HG03175 (cell line): ENCODE data around the gene MFAP2.

Experiments used
- ATAC-seq: cut with Tn5 transposase; IDR thresholded peaks from one replicate; pipeline ENCODE4 v1.9.1; 2021; ENCODE audit warnings: mild to moderate bottlenecking, moderate library complexity; ENCODE audit not compliant: unreplicated experiment

Gene MFAP2, protein sequence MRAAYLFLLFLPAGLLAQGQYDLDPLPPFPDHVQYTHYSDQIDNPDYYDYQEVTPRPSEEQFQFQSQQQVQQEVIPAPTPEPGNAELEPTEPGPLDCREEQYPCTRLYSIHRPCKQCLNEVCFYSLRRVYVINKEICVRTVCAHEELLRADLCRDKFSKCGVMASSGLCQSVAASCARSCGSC

DNA sequence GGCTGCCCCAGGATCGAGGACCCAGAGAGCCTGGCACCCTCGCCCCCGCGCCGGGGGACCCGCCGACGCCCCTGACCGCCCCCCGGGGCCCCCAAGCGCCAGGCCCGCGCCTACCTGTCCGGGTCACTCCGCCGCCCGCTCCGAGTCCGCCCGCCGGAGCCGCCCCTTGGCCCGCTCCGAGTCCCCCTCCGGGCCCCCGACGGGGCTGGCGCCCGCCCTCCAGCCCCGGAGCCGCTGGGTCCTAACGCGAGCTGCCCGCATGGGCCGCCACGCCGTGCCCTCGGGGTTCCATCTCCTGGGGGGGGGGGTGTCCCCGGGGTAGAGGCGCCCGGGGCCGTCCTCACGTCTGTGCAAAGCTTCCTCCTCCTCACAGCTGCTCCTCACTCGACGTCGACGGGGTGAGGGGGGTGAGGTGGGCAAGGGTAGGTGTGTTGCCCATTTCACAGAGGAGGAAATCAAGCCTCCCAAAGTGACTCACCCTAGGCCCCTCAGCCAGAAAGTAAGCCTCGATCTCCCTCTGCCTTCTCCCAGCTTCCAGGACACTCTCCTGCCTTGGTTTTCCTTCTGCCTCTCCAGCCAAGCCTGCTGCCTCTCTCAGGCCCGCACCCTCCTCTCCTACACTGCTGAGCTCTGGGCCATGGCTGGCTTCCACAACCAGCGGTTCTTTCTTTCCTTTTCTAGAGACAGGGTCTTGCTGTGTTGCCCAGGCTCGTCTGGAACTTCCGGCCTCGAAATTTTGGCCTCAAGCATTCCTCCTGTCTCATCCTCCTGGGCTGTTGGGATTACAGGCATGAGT, at the start of gene MFAP2:
Gene MFAP2, minus strand, starts transcription at position 148 of the 796 bp plus-strand sequence. CDS start 2,347 bp downstream, outside the sequence.
- ATAC-seq = no peak

DNA sequence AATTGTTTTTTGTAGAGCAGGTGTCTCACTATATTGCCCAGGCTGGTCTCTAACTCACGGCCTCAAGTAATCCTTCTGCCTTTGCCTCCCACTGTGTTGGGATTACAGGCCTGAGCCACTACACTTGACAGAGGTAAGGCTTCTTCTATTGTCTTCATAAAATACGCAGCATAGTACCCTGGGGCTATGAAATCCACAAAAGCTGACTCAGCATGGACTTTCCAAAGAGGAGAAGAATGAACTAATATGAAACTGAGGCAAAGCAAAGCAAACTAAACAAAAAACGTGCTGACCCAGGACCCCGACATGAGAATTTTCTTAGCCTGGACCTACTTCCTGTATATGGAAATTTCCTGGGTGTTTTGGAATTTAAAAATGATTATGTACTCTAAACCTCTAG, 49.8 kb upstream of the MFAP2 start:
- ATAC-seq = no peak

DNA sequence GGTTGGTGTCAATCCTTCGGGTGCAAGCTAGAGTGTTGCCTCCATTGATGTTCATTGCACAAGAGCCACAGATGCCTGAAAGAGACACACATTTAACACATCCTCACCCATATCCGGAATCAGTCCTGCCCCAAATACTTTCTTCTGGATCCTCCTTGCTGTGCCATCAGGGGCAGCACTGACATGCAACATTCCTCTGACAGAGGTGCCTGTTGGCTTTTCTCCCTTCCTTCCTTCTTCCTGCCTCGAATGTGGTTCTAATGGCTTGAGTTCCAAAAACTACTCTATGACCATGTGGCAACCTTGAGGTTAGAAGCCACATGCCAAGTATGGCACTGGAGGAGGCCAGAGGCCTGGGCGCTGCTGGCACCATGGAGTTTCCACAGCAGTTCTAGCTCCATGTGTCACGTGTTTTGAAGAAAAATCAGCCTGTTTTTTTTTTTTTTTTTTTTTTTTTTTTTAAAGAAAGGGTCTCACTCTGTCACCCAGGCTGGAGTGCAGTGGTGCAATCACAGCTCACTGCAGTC, 48.3 kb upstream of the MFAP2 start:
- ATAC-seq = no peak

DNA sequence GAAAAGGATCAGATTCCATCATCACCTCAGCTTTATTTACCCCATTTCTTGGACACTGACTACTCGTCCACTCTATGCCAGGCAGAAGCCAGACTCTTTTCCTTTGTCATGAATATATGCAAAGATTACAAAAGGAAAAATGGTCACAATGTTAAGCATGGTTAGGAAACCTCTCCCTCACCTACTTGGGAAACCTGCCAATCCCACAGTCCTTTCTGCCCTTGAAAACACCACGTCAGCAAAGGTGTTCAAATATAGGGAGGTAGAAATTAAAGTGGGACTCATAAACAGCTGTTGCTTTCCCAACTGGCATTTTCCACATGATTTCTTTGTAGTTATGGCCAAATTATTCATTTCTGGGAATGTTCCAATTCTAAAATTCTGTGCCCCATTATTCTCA, 47.5 kb upstream of the MFAP2 start:
- no peak for ATAC-seq

DNA sequence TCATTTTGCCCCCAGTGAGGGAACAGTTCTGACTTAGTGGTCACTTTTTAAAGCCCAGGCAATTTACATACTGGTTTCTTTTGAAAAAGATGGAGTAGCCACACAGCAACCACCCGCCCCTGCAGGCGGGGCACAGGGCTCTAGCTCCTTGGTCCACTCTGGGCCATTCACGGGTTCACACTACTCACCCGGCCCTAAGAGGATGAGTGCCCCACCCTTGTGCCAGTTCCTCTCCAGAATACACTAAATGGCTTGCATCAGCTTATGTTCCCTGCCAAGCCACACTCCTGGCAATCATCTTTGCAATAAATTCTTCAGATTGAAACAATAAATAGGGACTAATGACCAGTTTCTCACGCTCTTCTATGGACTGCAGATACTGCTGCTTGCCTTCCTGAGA, 47.0 kb upstream of the MFAP2 start:
- ATAC-seq = no peak

DNA sequence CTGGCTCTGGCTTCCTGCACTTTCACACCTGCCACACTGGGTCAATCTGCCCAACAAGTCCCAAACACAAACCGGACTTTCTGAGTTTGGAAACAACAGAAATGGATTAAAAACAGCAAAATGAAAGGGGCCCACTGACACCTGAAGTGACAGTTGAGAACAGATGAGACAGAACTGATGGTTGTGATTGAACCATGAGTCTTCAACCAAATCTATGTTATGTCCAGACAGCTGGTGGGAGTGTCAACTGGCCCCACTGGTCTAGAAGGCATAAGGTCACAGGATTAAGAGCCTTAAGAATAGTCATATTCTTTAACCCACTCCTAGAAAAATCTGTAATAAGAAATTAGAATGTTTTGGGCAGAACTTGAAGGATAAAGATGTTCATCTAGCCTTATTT, 44.3 kb upstream of the MFAP2 start:
- ATAC-seq = no peak

DNA sequence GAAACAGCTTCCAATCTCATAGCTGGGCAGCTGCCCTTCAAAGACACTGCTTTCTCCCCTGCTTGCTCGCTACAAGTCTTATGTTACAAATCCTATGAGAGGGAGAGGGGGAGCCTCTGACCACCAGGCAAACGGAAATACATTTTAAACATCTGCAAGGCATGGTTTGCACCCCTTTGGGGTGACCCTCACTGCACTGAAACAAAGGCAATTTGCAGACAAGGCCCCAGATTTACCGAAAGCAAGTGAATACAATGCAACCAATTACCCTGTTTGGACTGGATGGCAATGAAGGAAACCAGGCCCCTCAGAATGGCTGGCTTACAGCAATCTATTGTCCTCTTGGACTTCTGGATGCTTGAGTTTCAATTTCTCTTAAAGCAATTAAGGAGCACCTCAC, 43.2 kb upstream of the MFAP2 start:
- no peak for ATAC-seq

DNA sequence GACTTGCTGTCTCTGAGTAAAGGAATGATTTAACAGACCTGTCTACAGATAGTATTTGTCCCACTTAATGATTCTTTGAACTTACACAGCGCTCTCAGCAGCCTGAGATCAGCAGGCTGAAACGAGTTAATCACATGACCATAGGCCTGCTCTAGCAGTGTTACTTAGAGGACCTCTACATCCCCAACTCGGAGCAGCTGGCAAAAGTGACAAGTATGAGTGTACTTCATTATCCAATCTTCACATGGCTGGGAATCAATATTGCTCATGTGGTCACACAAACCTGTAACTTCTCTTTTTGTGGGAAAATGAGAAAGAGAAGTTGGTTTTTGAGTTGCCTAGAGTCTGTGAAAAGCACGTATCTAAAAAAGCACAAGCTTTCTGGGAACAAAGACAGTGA, 42.7 kb upstream of the MFAP2 start:
- no peak for ATAC-seq

DNA sequence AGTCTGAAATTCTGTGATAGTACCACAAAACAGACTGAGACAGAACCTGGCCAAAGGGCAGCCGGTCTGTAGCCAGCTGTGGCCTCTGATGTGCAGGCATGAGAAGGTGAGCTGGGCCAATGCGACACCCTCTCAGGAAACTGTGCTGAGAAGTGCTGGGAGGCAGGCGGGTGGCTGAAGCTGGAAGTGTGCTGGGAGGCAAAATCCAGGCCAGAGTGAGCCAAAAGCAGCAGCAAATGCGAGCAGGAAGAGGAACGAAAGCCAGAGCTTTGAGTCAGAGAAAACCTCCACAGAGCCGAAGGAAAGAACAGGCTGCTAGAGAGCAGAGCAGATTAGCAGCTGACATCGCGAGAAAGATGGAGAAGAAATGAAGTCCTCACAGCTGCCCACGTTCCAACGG, 41.5 kb upstream of the MFAP2 start:
- ATAC-seq = no peak

DNA sequence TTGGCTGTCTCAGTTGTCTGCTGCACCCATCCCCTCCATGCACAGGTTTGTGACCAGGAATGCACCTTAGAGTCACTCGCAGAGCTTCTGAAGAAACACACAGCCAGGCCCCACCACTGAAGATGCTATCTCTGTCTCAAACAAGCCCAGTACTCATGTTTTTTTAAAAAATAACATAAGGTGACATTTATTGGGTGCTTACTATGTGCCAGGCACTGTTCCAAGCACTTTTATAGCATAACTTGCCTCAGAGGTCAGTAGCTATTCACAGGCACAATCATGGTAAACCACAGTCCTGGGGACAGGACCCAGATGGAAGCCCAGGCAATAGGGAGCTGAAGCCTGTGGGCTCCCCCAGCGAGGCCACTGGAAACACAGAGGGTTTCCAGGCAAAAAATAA, 40.1 kb upstream of the MFAP2 start:
- ATAC-seq = no peak

DNA sequence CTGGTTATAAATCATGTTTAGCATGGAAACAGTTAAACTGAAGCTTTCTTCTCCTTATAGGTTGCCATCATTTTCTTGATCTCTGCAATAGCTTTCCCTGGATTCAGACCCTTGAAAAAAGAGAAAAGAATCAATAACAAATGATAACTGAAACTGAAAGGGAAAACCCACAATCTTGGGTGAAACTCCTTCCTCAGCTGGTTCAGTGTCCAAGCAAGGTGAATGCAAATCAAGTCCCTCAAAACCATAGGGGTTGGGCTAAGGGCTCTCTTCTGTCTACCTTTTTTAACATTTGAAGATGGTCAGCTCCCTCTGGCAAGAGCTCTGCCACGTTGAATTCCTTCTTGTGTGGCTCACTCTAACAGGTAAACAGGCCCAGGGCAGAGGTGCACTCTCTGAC, 38.4 kb upstream of the MFAP2 start:
- ATAC-seq = no peak

DNA sequence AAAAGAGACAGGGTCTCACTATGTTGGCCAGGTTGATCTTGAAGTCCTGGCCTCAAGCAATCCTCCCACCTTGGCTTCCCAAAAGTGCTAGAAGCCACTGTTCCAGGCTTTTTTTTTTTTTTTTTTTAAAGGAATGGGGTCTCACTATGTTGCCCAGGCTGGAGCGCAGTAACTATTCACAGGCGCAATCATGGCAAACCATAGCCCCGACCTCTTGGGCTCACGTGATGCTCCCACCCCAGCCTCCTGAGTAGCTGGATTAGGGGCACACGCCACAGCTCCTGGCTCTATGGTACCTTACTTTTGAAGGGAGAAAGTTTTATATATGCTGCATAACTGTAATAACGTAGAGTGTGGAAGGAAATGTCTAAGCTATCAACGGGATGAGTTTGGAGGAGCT, 37.0 kb upstream of the MFAP2 start:
- ATAC-seq = no peak

DNA sequence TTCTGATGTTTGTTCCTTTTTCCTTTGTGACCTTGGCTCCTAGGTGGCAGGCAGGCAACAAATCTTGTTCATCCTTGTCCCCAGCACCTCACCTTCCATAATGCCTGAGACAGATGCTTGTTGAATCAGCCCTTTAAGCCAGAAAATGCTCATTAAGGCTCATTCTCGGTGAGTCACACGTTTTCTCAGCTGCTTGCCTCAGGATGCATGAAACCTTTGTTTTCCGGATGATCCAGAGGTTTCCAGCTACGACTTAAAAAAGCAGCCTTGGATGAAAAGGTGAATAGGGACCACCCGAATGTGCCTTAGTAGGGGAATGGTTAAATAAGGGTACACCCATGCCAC, 35.9 kb upstream of the MFAP2 start:
- no peak for ATAC-seq

DNA sequence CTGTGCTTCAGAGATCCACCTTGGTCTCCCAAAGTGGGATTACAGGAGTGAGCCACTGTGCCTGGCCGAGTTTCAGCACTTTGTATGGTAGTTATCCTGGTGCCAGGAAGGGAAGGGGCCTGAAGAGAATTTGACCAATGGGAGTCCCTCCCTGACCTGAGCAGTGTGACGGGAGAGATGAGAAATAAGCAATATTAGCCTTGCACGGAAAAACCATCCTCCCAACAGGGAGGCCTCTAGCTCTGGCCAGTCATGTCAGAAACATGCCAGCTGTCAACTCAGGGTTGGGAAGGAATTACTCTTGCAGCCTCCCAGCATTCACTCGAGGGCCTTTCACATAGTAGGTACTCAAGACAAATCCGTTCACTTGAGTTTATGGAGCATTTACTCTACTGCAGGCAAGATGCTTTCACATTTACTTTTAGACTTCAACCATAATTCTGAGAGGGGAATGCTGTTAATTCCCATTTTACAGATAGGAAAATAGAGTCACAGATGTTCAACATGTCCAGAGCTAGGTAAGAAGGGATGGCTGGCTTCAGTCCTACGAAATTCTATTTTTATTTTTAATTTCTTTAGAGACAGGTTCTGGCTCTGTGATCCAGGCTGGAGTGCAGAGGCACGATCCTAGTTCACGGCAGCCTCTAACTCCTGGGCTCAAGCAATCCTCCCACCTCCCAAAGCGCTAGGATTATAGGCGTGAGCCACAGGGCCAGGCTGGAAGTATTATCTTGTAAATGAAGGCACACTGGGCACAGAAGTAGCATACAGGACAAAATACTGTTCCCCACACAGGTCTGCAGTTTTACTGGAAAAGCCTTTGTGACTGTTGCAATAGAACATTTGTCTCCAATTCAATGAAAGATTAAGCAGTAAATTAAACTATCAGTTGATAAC, 34.5 kb upstream of the MFAP2 start:
- no peak for ATAC-seq

DNA sequence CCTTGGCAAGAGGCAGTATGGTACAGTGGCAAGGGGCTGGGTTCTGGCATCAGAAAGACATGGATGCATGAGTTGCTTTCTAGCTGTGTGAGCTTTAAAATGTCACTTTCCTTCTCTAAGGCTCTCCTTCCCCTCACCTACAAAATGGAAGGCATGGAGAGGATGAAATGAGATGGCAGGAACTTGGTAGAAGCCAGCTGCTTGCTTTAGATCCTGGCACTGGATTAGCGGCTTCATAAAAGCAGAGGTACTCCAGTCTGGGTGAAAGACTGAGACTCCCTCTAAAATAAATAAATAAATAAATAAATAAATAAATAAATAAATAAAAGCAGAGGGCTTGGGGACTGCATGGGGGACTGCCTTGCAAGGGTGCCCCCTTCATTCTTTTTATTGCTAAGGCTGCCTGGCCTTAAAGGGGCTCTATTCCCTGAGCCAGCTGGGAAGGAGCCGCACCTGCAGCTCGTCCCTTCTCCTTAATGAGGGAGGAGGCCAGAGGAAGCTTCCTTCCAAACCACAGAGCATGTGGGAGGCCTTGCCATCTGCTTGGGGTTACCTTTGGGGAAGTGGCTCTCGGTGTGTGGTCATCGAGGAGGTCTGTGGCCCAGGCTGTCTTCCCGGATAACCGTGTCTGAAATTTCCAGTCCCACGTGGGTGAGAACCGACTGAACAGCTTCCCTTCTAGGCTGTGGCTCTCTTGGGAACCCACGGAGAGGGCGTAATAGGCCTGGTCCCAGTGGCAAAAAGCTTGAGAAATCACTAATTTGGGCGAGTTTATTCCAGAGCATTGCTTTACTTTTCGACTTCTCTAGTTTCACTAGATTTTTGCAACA, 33.3 kb upstream of the MFAP2 start:
- ATAC-seq = no peak

DNA sequence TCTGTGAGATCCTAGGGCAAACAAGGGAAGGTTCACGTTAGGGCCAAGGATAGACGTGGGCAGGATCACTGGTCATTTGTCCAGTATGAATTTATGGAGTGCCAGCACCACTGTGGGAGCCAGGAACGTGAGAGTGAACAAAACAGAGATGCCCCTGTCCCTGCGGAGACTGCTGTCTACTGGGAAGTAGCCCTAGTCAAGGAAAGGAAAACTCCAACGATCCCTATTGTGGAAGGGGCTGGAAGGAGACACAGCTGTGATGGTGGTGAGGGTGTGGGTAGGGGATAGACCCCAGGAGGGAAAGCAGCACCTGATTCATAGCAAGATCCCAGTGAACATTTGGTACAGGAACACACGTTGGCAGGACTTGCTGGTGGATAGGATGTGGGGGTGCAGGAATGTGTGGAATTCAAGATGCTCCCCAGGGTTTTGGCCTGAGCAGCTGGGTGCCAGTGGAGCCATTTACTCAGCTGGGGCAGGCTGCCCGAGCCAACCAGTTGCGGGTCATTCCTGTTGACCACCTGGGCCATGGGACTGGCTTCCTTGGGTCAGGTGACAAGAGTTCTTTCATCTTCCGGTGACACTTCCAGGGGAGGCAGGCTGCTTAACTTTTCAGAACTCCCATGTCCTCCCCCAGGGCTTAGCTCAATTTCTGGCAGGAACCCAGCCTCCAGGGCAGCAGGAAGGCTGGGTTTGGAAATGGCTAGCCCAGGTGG, 32.5 kb upstream of the MFAP2 start:
- ATAC-seq = no peak

DNA sequence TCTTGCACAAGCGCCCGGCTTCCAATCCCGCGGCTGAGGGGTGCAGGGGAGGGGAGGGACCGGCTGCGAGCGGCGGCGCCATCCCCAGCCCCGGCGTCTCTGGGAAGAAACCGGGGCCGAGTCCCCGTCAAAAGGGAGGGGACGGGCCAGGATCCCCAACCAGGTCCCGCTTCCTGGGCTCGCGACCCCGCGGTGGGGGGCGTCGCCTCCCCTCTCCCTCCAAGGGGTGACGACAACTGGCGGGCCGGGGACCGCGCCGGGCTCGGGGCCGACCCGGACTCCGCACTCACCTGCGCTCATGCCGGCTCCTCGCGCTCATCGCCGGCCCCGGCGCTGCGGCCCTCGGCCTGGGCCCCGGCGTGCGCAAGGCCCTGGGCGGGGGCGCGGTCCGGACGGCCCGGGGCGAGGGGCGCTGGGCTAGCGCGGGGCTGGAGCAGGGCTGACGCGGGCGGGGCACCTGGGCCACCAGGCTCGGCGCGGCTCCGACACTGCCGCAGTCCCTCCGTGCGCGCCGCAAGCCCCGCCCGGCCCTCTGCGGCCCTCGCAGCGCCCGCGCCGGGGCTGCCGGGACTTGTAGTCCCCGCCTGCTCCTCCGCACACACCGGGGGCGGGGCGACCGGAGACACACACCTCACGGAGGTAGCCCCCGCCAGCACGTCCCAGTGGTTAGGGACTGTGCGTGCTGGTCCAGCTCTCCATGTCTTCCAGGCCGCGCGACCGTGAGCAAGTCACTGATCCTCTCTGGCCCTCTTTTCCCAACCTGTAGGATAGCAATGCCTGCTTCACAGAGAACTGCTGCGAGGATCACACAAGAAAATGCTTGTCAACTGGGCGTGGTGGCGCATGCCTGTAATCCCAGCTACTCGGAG, 31.3 kb upstream of the MFAP2 start, which contains the start of gene ATP13A2:
Gene ATP13A2, minus strand, starts transcription at position 490 of the 869 bp plus-strand sequence. Its CDS starts 190 bp downstream, at position 300.
- peak; percentile 90 for ATAC-seq

DNA sequence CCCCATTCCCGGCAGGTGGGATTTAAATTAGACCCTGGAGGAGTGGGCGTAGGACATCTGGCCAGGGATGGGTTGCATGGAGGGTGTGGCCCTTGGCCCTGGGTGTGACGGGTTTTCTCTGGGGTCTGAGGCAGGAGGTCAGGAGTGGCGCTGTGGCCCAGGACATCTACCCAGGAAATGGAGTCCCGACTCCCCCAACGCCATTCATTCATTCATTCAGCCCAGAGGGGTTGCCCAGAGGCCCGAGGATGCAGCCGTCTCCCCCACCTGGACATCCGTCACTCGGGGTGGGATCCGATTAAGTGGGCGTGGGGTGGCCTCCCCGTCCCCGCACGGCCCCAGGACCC, 30.6 kb upstream of the MFAP2 start:
- no peak for ATAC-seq

DNA sequence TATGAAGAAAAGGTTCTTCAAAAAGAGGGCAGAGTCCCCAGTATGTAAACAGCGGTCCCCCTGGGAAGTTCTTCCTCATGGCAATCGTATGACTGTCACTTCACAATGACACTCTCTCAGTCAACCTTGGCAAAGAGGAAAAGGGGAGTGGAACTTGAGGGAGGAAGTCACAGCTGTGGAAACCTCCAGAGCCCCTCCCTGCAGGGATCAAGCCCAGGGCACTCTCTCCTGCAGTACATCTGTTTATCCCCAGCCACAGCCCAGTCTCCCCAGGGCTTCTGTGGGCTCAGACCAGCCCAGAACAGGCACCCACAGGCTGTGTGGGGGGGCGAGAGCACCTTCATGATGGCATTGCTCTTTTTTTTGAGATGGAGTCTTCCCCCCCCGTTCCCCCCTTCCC, 29.3 kb upstream of the MFAP2 start:
- no peak for ATAC-seq
